ENCODE results near the gene LIMA1. TPM values are rescaled to one million over a fixed set of nuclear protein-coding genes. Genes with fewer than 3 reads are reported as not detected.

Gene LIMA1
- total RNA-seq, 6 experiments from 2014 or later = 7.3 to 21.9 (median 13.1) TPM

GRCh38 chr12:50166799-50167048 is 116.6 kb downstream of the LIMA1 start:
- intact Hi-C loops (cut with DNase I) = no loop called here

GRCh38 chr12:50164963-50165362 is 118.4 kb downstream of the LIMA1 start:
- TF ChIP-seq POLR2A (IDR thresholded peaks at IDR 0.05) = no peak
- TF ChIP-seq CTCF (IDR thresholded peaks at IDR 0.05) = no peak
- H3K9me3 ChIP-seq = no peaks in the 10 kb centered on the region
- H3K36me3 ChIP-seq = no peaks in the 10 kb centered on the region
- 91% methylated on average over 12 of the region's 20 CpGs for WGBS (ENCODE audit: insufficient coverage, low coverage, low lambda C conversion rate, missing lambda C conversion rate)
- peaks cover 0 to 5% (median 0%) of the 10 kb centered on the region in 4 donors for H3K4me1 ChIP-seq
- ATAC-seq (no peak), DNase-seq (no peak)
- no peaks in the 10 kb centered on the region for H3K27me3 ChIP-seq
- no peak overlapping the region for H3K4me3 ChIP-seq
- intact Hi-C loops (cut with DNase I) = no loop called here
- H3K27ac ChIP-seq = no peak overlapping the region

More at GRCh38 chr12:50166799-50167048, 116.6 kb downstream of the LIMA1 start:
- Histone ChIP-seq H3K9me3 (no peaks in the 10 kb centered on the region), H3K27me3 (no peaks in the 10 kb centered on the region), H3K36me3 (no peaks in the 10 kb centered on the region), H3K4me1 (peaks cover 0 to 5% (median 0%) of the 10 kb centered on the region in 4 donors), H3K4me3 (peak overlapping the region; percentile 70 to 95 (median 93)), H3K27ac (peak overlapping the region; percentile 17 to 87 (median 76))
- TF ChIP-seq CTCF (IDR thresholded peaks at IDR 0.05) = no peak
- no peak for TF ChIP-seq POLR2A (IDR thresholded peaks at IDR 0.05)
- WGBS (ENCODE audit: insufficient coverage, low coverage, low lambda C conversion rate, missing lambda C conversion rate) = 1% methylated on average over 11 of the region's 12 CpGs
- ATAC-seq (no peak), DNase-seq (peak in 2 of 3 donors; percentile 54 to 60)

GRCh38 chr12:50162230-50162629 is 121.1 kb downstream of the LIMA1 start:
- Histone ChIP-seq H3K9me3 (no peaks in the 10 kb centered on the region), H3K27me3 (no peaks in the 10 kb centered on the region), H3K27ac (no peak overlapping the region), H3K4me3 (no peak overlapping the region), H3K4me1 (peaks cover 0 to 5% (median 0%) of the 10 kb centered on the region in 4 donors), H3K36me3 (no peaks in the 10 kb centered on the region)
- ATAC-seq (no peak), DNase-seq (no peak)
- no peak for TF ChIP-seq CTCF (IDR thresholded peaks at IDR 0.05)
- TF ChIP-seq POLR2A (IDR thresholded peaks at IDR 0.05) = no peak
- WGBS (ENCODE audit: insufficient coverage, low coverage, low lambda C conversion rate, missing lambda C conversion rate) = 68% methylated on average over 2 of the region's 2 CpGs
- intact Hi-C loops (cut with DNase I) = no loop called here

- Histone ChIP-seq H3K9me3 (no peaks in the 10 kb centered on the region), H3K4me1 (no peaks in the 10 kb centered on the region), H3K27me3 (no peaks in the 10 kb centered on the region), H3K36me3 (no peaks in the 10 kb centered on the region), H3K27ac (no peak overlapping the region), H3K4me3 (no peak overlapping the region)
- TF ChIP-seq CTCF (IDR thresholded peaks at IDR 0.05) (no peak), POLR2A (IDR thresholded peaks at IDR 0.05) (no peak)
- intact Hi-C loops (cut with DNase I) = no loop called here
- DNase-seq (no peak), ATAC-seq (no peak)
These were observed 122.7 kb downstream of the LIMA1 start for GRCh38 chr12:50160643-50161042.

DNA sequence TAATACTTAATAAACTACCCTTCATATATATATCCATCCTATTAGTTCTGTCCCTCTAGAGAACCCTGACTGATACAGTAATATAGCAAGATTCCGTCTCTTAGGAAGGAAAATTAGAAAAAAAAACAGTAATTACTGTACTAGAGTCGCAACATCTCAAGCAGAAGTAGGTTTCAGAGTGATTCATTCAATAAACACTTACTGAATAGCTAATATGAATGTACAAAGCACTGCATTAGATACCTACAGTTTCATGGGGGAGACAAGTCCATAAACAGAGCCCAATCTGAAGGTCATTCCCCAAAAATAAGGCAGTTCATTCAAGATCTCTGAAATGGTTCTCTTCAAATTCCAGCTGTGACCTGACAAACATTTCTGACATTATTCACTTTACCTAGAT is 126.1 kb downstream of the LIMA1 start:
- whole genome bisulfite sequencing (ENCODE audit: insufficient coverage, low coverage, low lambda C conversion rate, missing lambda C conversion rate) = 86% methylated on average over 2 of the region's 2 CpGs
- no peaks in the 10 kb centered on the region for H3K27me3 ChIP-seq
- no peak overlapping the region for H3K27ac ChIP-seq
- DNase-seq (no peak), ATAC-seq (no peak)
- intact Hi-C loops (cut with DNase I) = no loop called here
- TF ChIP-seq CTCF (IDR thresholded peaks at IDR 0.05) (no peak), POLR2A (IDR thresholded peaks at IDR 0.05) (no peak)
- no peaks in the 10 kb centered on the region for H3K36me3 ChIP-seq
- no peaks in the 10 kb centered on the region for H3K9me3 ChIP-seq
- no peak overlapping the region for H3K4me3 ChIP-seq
- H3K4me1 ChIP-seq = no peaks in the 10 kb centered on the region
